Fibroblast of lung (primary cell): ENCODE results near the gene ENPP7.

Source experiments
- EZH2 ChIP-seq: IDR thresholded peaks from 2 replicates; pipeline ENCODE4 v1.5.1; 2012; ENCODE audit warnings: low read length, control low read depth, mild to moderate bottlenecking; ENCODE audit errors: missing control alignments
- TF ChIP-seq, protein P1 (sequence below), 2 donors: IDR thresholded peaks in 1 of 2; conservative IDR thresholded peaks in 1 of 2; 1 replicate in 1 of 2; 2 replicates in 1 of 2; pipeline ENCODE4 v1.5.1; 2011 to 2012; ENCODE audit warnings: low read length in 2 of 2, control low read depth in 1 of 2, inconsistent platforms in 1 of 2, low read depth in 1 of 2, mild to moderate bottlenecking in 1 of 2

DNA sequence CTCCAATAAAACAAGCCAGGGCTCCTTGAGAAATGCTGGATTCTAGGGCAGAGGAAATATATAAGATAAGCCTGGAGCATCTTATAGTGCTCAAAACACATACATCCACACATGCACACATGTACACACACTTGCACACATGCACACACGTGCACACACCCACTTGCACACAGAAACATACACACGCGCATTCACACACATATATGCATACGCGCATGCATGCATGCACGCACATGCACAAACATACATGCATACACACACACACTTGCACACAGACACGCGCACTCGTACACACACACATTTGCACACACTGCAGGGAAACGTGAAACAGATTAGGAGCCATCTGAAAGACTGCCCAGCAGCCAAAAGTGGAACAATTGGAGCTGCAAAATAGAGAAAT, 8.0 kb upstream of the ENPP7 start:
- TF ChIP-seq, protein P1, sequence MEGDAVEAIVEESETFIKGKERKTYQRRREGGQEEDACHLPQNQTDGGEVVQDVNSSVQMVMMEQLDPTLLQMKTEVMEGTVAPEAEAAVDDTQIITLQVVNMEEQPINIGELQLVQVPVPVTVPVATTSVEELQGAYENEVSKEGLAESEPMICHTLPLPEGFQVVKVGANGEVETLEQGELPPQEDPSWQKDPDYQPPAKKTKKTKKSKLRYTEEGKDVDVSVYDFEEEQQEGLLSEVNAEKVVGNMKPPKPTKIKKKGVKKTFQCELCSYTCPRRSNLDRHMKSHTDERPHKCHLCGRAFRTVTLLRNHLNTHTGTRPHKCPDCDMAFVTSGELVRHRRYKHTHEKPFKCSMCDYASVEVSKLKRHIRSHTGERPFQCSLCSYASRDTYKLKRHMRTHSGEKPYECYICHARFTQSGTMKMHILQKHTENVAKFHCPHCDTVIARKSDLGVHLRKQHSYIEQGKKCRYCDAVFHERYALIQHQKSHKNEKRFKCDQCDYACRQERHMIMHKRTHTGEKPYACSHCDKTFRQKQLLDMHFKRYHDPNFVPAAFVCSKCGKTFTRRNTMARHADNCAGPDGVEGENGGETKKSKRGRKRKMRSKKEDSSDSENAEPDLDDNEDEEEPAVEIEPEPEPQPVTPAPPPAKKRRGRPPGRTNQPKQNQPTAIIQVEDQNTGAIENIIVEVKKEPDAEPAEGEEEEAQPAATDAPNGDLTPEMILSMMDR (conservative IDR thresholded peaks at IDR 0.05 in 1 of 2, IDR thresholded peaks at IDR 0.05 in 1 of 2; ENCODE audit: low read depth in 1 of 2, low read length in 2 of 2): no peak
- no peak for TF ChIP-seq EZH2
